GM23338 (cell line): ENCODE data around the gene PIGC. TPM values are rescaled to one million over a fixed set of nuclear protein-coding genes. Genes with fewer than 3 reads are reported as not detected.

Source experiments
- ATAC-seq: fragments of 200-7000 bp; cut with Tn5 transposase; 3 replicates; pipeline ENCODE4 v1.9.1; 2020
- DNase-seq: peaks from one replicate; pipeline ENCODE4 v3.0.0-alpha.2; 2015; ENCODE audit warnings: low spot score
- H2AFZ ChIP-seq: fragments of 200-600 bp; sonication (generic); 2 replicates; pipeline ENCODE4 v1.8.0; 2016; ENCODE audit warnings: antibody characterized with exemption, mild to moderate bottlenecking, moderate library complexity
- H3F3A ChIP-seq: fragments of 200-600 bp; sonication (generic); replicated peaks from 2 replicates; pipeline ENCODE4 v1.8.0; 2017; ENCODE audit warnings: antibody characterized with exemption, mixed run types, low read depth
- H3K27ac ChIP-seq: fragments of 200-600 bp; sonication (generic); 2 replicates; pipeline ENCODE4 v1.6.1; 2016; ENCODE audit warnings: low read depth
- H3K27me3 ChIP-seq: fragments of 200-600 bp; sonication (generic); 2 replicates; pipeline ENCODE4 v1.8.0; 2016; ENCODE audit warnings: mild to moderate bottlenecking, mixed run types, moderate library complexity; ENCODE audit not compliant: insufficient read depth
- H3K36me3 ChIP-seq: fragments of 200-600 bp; sonication (generic); 2 replicates; pipeline ENCODE4 v1.8.0; 2016; ENCODE audit warnings: mild to moderate bottlenecking; ENCODE audit not compliant: insufficient read depth
- H3K4me1 ChIP-seq: fragments of 200-600 bp; sonication (generic); 2 replicates; pipeline ENCODE4 v1.8.0; 2016; ENCODE audit warnings: mild to moderate bottlenecking, moderate library complexity; ENCODE audit not compliant: insufficient read depth
- H3K4me2 ChIP-seq: fragments of 200-600 bp; sonication (generic); 2 replicates; pipeline ENCODE4 v1.7.1; 2017; ENCODE audit warnings: mixed run types
- H3K4me3 ChIP-seq: fragments of 200-600 bp; sonication (generic); 2 replicates; pipeline ENCODE4 v1.6.1; 2016; ENCODE audit warnings: mixed run types
- H3K79me2 ChIP-seq: fragments of 200-600 bp; sonication (generic); replicated peaks from 2 replicates; pipeline ENCODE4 v1.8.0; 2017; ENCODE audit warnings: mild to moderate bottlenecking; ENCODE audit not compliant: insufficient read depth
- H3K9me2 ChIP-seq: fragments of 200-600 bp; sonication (generic); 2 replicates; pipeline ENCODE4 v1.8.0; 2017; ENCODE audit not compliant: insufficient read depth
- H4K20me1 ChIP-seq: fragments of 200-600 bp; sonication (generic); replicated peaks from 2 replicates; pipeline ENCODE4 v1.8.0; 2017; ENCODE audit warnings: mild to moderate bottlenecking; ENCODE audit not compliant: insufficient read depth
- H3K27ac Mint-ChIP-seq: 2 replicates; pipeline ENCODE4 v1.8.0; 2020; ENCODE audit warnings: inconsistent platforms, mild to moderate bottlenecking, moderate library complexity, mixed read lengths
- H3K27me3 Mint-ChIP-seq: 3 replicates; pipeline ENCODE4 v1.8.0; 2022; ENCODE audit warnings: low read depth, mild to moderate bottlenecking, moderate library complexity, mixed read lengths, inconsistent platforms; ENCODE audit not compliant: insufficient read depth, poor library complexity
- H3K36me3 Mint-ChIP-seq: 3 replicates; pipeline ENCODE4 v1.8.0; 2021; ENCODE audit warnings: low read depth, mild to moderate bottlenecking, inconsistent platforms, moderate library complexity, mixed read lengths
- H3K4me1 Mint-ChIP-seq: 3 replicates; pipeline ENCODE4 v1.8.0; 2020; ENCODE audit warnings: mild to moderate bottlenecking, inconsistent platforms, mixed read lengths
- H3K4me3 Mint-ChIP-seq: 3 replicates; pipeline ENCODE4 v1.8.0; 2021; ENCODE audit warnings: moderate library complexity, mild to moderate bottlenecking, inconsistent platforms, mixed read lengths
- H3K9me3 Mint-ChIP-seq: 3 replicates; pipeline ENCODE4 v1.8.0; 2020; ENCODE audit warnings: moderate library complexity, mild to moderate bottlenecking, inconsistent platforms, mixed read lengths
- EZH2 ChIP-seq: fragments of 200-600 bp; sonication (generic); IDR thresholded peaks from one replicate; pipeline ENCODE4 v1.8.0; 2017; ENCODE audit warnings: antibody characterized with exemption, mild to moderate bottlenecking, low read depth; ENCODE audit not compliant: unreplicated experiment
- EZH2phosphoT487 ChIP-seq: fragments of 200-600 bp; sonication (generic); IDR thresholded peaks from one replicate; pipeline ENCODE4 v1.8.1; 2018; ENCODE audit warnings: antibody characterized with exemption; ENCODE audit not compliant: unreplicated experiment
- NANOG ChIP-seq: IDR thresholded peaks from 2 replicates; pipeline ENCODE4 v1.6.1; 2016; ENCODE audit warnings: antibody characterized with exemption, borderline replicate concordance
- POLR2AphosphoS5 ChIP-seq: IDR thresholded peaks from 2 replicates; pipeline ENCODE4 v1.6.1; 2016; ENCODE audit warnings: antibody characterized with exemption, low read depth
- STAT1 ChIP-seq: IDR thresholded peaks from one replicate; pipeline ENCODE4 v1.6.1; 2016; ENCODE audit warnings: antibody characterized with exemption; ENCODE audit not compliant: unreplicated experiment
- ZNF114 ChIP-seq: fragments of 250-450 bp; sonication (Bioruptor Pico); IDR thresholded peaks from 2 replicates; pipeline ENCODE4 v1.5.0; 2020; ENCODE audit warnings: mild to moderate bottlenecking, moderate library complexity
- ZNF331 ChIP-seq: fragments of 250-450 bp; sonication (Bioruptor Pico); IDR thresholded peaks from 2 replicates; pipeline ENCODE4 v1.5.0; 2020; ENCODE audit warnings: low read depth, mild to moderate bottlenecking, moderate library complexity
- polyA plus RNA-seq: library from polyadenylated mRNA; unstranded; fragments of >200 nt; fragmentation: Nextera tagmentation; extraction: Ambion mirVana; gene quantifications from 2 replicates; pipeline ENCODE4 v1.2.1, GENCODE V29; 2016
- total RNA-seq: library from RNA; depleted of rRNA; stranded (reverse); fragments of >200 nt; shearing (Covaris generic); gene quantifications from 2 replicates; pipeline ENCODE4 v1.2.3, GENCODE V29; 2014
- TF ChIP-seq, protein P1 (sequence below): IDR thresholded peaks from one replicate; pipeline ENCODE4 v1.6.1; 2018; ENCODE audit warnings: antibody characterized with exemption; ENCODE audit not compliant: unreplicated experiment

PIGC gene
- total and polyA plus RNA-seq, 2 experiments from 2014 or later = 22.5 to 28.1 TPM

DNA sequence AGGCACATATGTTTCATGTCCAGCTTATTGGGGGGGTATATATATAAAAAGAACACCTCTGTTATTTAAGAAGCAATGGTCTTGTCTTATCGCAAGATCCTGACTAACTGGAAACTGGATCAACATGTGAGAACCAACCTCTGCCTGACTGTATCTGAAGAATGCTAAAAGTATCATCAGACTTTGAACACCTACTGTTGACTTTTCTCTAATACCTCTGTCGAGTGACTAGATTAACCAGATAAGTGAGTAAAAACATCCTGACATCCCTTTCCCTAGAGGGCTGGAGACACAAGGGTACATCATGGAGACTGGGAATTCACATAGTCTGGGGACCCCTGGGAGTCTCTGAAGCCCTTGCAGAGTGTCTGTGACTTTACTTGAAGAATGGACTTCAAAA is 26.3 kb upstream of the PIGC start:
- TF ChIP-seq STAT1 = no peak
- no peak for TF ChIP-seq POLR2AphosphoS5
- no peaks in the 10 kb centered on the region for H3K27me3 ChIP-seq
- no peaks in the 10 kb centered on the region for H3K4me1 Mint-ChIP-seq

DNA sequence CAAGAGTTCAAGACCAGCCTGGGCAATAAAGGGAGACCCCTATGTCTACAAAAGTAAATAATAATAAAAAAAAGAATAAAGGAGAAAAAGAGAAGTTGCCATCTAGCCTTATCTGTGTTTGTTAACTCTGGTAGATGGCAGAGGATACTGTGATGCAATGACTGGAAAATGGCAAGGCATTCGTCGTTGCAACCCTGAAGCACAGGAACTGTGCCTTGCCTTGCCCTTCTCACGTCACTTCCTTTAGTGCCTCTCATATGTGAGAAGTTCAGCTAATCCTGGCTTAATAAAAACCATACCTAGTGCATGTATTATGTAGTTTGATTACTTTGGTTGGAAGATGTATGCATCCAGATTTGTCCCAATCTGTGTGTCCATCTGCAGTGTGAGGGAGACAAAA is 25.8 kb upstream of the PIGC start:
- no peak overlapping the region for H3K4me2 ChIP-seq
- Mint-ChIP-seq H3K9me3 (no peaks in the 10 kb centered on the region), H3K36me3 (no peaks in the 10 kb centered on the region), H3K27ac (no peak overlapping the region), H3K4me1 (no peaks in the 10 kb centered on the region), H3K4me3 (no peak overlapping the region), H3K27me3 (no peaks in the 10 kb centered on the region)
- H3K79me2 ChIP-seq = no peaks in the 10 kb centered on the region
- H3K27ac ChIP-seq = no peak overlapping the region
- no peaks in the 10 kb centered on the region for H3K36me3 ChIP-seq
- no peaks in the 10 kb centered on the region for H3K27me3 ChIP-seq
- H3K4me1 ChIP-seq = no peaks in the 10 kb centered on the region
- ATAC-seq = no peak
- H3K9me2 ChIP-seq = no peaks in the 10 kb centered on the region
- H4K20me1 ChIP-seq = no peaks in the 10 kb centered on the region
- TF ChIP-seq EZH2 = no peak
- H2AFZ ChIP-seq = no peak overlapping the region
- no peak overlapping the region for H3K4me3 ChIP-seq
- no peaks in the 10 kb centered on the region for H3F3A ChIP-seq
- no peak for DNase-seq

More for the DNA sequence above, 26.3 kb upstream of the PIGC start:
- Mint-ChIP-seq H3K4me3 (no peak overlapping the region), H3K27me3 (no peaks in the 10 kb centered on the region), H3K36me3 (no peaks in the 10 kb centered on the region), H3K9me3 (no peaks in the 10 kb centered on the region), H3K27ac (no peak overlapping the region)
- Histone ChIP-seq H3K4me2 (no peak overlapping the region), H3K9me2 (no peaks in the 10 kb centered on the region), H3K27ac (no peak overlapping the region), H3K4me3 (no peak overlapping the region), H3K4me1 (no peaks in the 10 kb centered on the region), H3F3A (no peaks in the 10 kb centered on the region), H2AFZ (no peak overlapping the region), H4K20me1 (no peaks in the 10 kb centered on the region), H3K36me3 (no peaks in the 10 kb centered on the region), H3K79me2 (no peaks in the 10 kb centered on the region)
- DNase-seq (no peak), ATAC-seq (no peak)

DNA sequence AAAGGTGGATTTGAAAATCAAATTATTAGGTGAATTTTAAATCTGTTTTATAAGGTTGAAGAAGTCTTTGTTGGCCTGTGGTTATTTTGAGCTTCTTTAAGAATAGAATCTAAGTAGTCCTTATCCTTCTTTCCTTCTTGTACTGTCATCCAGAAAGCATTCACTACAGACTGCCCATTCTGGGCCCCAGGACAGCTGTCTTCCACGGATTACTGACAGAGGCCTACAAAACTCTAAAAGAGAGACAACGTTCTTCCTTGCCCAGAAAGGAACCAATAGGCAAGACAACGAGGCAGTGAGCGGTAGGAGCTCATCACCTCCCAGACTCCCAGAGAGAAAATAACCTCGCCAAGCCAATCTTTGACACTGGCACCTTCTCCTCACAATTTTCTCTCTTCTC is 24.4 kb upstream of the PIGC start:
- no peaks in the 10 kb centered on the region for H3F3A ChIP-seq
- no peak overlapping the region for H3K4me2 ChIP-seq
- ATAC-seq (no peak), DNase-seq (no peak)
- no peaks in the 10 kb centered on the region for H3K27me3 Mint-ChIP-seq
- H3K9me3 Mint-ChIP-seq = no peaks in the 10 kb centered on the region
- no peaks in the 10 kb centered on the region for H4K20me1 ChIP-seq
- H3K4me3 Mint-ChIP-seq = no peak overlapping the region
- no peak overlapping the region for H2AFZ ChIP-seq
- H3K4me3 ChIP-seq = no peak overlapping the region
- no peak overlapping the region for H3K27ac Mint-ChIP-seq
- H3K79me2 ChIP-seq = no peaks in the 10 kb centered on the region
- H3K9me2 ChIP-seq = no peaks in the 10 kb centered on the region
- no peak overlapping the region for H3K27ac ChIP-seq
- H3K27me3 ChIP-seq = no peaks in the 10 kb centered on the region
- H3K36me3 ChIP-seq = no peaks in the 10 kb centered on the region
- H3K4me1 Mint-ChIP-seq = no peaks in the 10 kb centered on the region
- no peaks in the 10 kb centered on the region for H3K36me3 Mint-ChIP-seq
- H3K4me1 ChIP-seq = no peaks in the 10 kb centered on the region
- TF ChIP-seq EZH2 = no peak
- no peak for TF ChIP-seq ZNF114 (CRISPR knock-in tag)
- no peak for TF ChIP-seq EZH2phosphoT487
- TF ChIP-seq POLR2AphosphoS5 = no peak
- TF ChIP-seq, protein P1, sequence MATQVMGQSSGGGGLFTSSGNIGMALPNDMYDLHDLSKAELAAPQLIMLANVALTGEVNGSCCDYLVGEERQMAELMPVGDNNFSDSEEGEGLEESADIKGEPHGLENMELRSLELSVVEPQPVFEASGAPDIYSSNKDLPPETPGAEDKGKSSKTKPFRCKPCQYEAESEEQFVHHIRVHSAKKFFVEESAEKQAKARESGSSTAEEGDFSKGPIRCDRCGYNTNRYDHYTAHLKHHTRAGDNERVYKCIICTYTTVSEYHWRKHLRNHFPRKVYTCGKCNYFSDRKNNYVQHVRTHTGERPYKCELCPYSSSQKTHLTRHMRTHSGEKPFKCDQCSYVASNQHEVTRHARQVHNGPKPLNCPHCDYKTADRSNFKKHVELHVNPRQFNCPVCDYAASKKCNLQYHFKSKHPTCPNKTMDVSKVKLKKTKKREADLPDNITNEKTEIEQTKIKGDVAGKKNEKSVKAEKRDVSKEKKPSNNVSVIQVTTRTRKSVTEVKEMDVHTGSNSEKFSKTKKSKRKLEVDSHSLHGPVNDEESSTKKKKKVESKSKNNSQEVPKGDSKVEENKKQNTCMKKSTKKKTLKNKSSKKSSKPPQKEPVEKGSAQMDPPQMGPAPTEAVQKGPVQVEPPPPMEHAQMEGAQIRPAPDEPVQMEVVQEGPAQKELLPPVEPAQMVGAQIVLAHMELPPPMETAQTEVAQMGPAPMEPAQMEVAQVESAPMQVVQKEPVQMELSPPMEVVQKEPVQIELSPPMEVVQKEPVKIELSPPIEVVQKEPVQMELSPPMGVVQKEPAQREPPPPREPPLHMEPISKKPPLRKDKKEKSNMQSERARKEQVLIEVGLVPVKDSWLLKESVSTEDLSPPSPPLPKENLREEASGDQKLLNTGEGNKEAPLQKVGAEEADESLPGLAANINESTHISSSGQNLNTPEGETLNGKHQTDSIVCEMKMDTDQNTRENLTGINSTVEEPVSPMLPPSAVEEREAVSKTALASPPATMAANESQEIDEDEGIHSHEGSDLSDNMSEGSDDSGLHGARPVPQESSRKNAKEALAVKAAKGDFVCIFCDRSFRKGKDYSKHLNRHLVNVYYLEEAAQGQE = no peak
- no peak for TF ChIP-seq NANOG
- no peak for TF ChIP-seq ZNF331
